Measurements from ENCODE around the gene NUP88.

DNA sequence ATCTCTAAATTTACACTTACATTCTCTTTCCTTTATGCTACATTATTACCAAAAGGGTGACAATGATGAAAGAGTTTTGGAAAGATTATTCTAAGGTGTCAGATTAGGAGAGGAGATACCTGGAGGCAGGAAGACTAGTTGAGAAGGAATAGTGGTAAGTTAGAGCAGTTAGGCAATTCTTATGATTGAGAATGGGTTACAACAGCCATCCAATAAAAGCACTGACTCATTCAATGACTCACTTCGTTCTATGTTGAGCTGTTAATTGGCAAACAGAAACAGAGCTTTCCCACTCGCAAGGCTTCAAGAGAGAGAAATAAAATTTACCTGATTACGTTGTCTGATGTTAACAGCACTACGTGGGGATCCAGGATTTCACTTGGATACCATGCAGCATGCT, 5.8 kb downstream of the NUP88 start:
- TF ChIP-seq EZH2phosphoT487 (IDR thresholded peaks at IDR 0.05; ENCODE audit: borderline replicate concordance) (no peak), POLR2A (IDR thresholded peaks at IDR 0.05; ENCODE audit: borderline replicate concordance, extremely low read depth, insufficient read depth, insufficient read length) (no peak), SIN3A (IDR thresholded peaks at IDR 0.05; ENCODE audit: low read depth) (no peak)
- TF ChIP-seq, protein P1, sequence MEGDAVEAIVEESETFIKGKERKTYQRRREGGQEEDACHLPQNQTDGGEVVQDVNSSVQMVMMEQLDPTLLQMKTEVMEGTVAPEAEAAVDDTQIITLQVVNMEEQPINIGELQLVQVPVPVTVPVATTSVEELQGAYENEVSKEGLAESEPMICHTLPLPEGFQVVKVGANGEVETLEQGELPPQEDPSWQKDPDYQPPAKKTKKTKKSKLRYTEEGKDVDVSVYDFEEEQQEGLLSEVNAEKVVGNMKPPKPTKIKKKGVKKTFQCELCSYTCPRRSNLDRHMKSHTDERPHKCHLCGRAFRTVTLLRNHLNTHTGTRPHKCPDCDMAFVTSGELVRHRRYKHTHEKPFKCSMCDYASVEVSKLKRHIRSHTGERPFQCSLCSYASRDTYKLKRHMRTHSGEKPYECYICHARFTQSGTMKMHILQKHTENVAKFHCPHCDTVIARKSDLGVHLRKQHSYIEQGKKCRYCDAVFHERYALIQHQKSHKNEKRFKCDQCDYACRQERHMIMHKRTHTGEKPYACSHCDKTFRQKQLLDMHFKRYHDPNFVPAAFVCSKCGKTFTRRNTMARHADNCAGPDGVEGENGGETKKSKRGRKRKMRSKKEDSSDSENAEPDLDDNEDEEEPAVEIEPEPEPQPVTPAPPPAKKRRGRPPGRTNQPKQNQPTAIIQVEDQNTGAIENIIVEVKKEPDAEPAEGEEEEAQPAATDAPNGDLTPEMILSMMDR (IDR thresholded peaks at IDR 0.05 in 2 of 3, conservative IDR thresholded peaks at IDR 0.05 in 1 of 3; ENCODE audit: borderline replicate concordance in 1 of 3, insufficient read depth in 1 of 3, low read depth in 2 of 3, low read length in 2 of 3) = no peak

All from HCT116 (cell line).